NCI-H748 (cell line): ENCODE measurements around the gene DMRTC2.
A peak's percentile ranks its signal among the peaks of the same experiment; 100 is the strongest.

ENCODE experiments used
- DNase-seq: peaks from one replicate; lab custom pipeline; 2025; ENCODE audit not compliant: unreplicated experiment; lab: John Stamatoyannopoulos, UW

Gene DMRTC2

DNA sequence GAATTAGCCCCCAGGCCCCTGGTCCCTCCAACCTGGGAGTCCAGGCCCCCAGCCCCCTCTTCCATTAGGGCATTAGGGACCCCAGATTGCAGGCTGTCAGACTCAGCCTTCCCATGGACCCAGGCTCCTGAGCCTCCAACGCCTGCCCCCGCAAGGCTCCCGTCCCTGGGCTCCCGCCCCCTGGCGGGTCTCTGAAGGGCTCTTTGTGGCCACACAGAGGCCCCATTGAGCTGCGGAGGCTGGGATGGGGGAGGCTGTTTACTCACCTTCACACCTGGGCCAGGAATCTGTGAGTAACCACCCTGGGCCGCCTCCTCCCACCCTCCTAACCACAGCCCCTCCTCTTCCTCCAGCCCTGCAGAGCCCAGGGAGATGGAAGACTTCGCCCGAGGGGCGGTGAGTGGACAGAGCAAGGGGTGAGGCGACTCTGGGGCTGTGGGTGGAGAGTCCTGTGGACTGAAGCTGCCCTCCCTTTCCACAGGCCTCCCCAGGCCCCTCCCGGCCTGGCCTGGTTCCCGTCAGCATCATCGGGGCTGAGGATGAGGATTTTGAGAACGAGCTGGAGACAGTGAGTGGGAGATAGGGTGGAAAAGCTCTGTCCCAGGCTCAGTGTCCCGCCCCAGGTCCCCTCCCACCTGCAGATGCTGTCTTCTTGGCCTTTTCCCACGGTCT is 43.0 kb downstream of the DMRTC2 start:
- peak; percentile 47 for DNase-seq

DNA sequence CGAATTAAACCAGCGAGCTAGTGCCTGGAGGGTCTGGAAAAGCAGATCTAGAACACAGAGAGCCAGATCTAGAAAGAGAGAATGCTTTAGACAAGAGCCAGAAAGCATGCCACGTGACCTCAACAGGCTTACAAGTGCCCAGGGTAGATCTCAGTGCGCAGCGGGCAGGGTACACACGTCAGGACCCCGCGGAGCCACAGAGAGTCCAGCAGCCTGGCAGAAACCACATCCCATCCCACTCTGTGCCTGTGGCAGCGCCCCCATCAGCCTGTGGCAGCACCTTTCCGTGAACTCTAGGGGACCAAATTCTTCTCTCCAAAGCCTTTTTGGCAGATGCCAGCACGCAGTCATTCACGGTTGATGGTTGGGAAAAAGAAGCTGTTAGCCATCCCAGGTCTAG is 44.1 kb downstream of the DMRTC2 start:
- DNase-seq: no peak

DNA sequence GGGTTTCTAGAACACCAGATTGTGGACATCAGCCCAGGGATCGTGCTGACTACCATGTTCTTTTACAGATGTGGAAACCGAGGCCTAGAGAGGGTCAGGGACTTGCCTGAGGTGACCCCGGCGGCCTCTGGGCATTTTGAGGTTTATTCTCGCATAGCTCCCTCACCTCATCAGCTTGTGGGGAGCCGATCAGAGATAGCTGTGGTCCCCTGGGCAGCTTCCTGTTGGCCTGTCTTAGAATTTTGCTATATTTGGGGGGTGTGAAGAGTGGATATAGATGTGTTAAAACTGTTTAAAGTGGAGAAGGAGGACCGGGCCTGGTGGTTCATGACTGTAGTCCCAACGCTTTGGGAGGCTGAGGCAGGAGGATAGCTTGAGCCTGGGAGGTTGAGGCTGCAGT is 45.1 kb downstream of the DMRTC2 start:
- no peak for DNase-seq

- no peak for DNase-seq
Observed at GRCh38 chr19:41890936-41891335, 46.1 kb downstream of the DMRTC2 start.

DNA sequence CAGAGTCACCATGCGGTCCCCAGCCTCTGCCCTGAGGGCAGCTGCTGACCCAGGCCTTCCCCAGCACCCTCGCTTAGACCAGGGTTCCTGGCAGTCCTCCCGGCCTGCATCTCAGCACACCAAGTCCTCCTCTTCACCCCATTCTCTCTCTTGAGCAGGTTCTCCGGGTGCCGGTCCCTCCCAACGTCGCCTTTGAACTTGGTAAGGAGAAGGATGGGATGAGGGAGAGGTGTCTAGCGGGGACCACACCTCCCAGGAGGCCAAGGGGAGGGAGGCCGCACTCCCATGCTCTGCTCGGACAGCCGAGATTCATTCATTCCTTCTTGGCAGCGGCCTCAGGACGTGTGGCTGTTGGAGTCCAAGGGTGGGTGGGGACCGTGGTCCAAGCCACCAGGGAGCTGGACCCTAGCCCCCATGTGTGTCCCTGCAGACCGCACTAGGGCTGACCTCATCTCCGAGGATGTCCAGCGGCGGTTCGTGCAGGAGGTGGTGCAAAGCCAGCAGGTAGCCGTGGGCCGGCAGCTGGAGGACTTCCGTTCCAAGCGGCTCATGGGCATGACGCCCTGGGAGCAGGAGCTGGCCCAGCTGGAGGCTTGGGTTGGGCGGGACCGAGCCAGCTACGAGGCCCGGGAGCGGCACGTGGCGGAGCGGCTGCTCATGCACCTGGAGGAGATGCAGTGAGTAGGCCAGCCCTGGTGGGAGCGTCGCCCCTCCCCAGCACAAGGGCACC is 47.5 kb downstream of the DMRTC2 start:
- DNase-seq: no peak

GRCh38 chr19:41893899-41894298 is 49.1 kb downstream of the DMRTC2 start:
- no peak for DNase-seq

DNA sequence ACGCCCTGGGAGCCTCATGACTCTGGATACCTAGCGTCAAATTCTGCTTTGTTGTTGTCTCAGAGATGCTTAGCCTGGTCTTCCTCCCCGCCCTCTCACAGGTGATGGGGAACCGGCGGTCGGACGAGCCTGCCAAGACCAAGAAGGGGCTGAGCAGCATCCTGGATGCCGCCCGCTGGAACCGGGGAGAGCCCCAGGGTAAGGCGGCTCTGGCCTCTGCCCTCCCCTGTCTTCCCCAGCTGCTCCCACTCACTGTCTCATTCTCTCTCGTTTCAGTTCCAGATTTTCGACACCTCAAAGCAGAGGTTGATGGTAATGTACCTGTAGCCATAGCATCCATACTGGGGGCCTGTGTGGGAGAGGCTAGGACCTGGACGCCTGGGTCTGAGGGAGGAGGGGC is 49.5 kb downstream of the DMRTC2 start:
- DNase-seq: no peak

DNA sequence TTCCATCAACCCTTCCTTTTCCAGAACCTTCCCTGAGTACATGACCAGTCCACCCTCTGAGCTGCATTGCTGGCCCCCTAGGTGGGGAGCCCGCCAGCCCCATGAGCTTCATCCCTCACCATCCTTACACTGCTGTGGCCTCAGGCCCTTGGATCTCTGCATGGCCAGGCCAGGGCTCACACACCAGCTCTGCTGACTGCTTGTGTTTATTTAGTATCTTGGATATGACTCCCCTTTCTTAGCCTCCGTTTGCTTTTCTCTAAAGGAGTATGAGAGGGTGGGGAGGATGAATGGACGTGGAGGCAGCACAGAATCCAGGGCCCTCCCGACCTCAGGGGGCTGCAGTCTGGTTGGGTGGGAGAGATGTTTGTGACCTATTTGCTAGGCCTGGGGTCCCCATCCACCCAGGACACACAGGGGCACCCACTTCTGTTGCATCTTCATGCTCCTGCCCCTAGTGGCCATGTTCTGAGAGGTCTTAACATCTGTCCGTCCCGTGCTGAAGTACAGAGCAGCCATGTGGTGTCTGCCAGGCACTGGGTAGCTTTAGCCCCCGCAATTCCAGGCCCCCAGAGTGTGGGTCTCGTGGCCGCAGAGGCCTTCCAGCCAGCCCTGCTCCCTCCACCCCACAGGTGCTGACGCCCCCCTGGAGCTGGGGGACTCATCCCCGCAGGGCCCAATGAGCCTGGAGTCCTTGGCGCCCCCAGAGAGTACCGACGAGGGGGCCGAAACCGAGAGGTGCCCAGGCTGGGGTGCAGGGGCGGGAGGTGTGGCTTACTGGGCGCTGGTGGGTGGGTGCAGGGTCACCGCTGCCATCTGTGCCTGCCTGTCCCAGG is 51.1 kb downstream of the DMRTC2 start:
- no peak for DNase-seq

GRCh38 chr19:41896581-41896942 is 51.7 kb downstream of the DMRTC2 start:
- no peak for DNase-seq

GRCh38 chr19:41897181-41897580 is 52.3 kb downstream of the DMRTC2 start:
- DNase-seq: no peak

GRCh38 chr19:41897820-41898219 is 53.0 kb downstream of the DMRTC2 start:
- no peak for DNase-seq

DNA sequence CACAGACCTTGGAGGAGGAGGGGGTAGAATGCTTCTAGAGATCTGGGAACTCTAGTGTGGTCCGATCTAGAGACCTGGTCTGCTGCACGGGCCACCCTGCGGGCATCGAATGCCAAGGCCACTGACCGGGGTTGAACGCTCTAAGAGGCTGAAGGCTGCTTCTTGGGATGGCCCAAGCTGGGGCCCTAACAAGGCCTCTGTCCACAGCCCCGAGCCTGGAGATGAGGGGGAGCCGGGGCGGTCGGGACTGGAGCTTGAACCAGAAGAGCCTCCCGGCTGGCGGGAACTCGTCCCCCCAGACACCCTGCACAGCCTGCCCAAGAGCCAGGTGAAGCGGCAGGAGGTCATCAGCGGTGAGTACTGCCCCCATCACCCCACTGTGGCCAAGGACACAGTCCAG is 53.4 kb downstream of the DMRTC2 start:
- no peak for DNase-seq
